Amniotic epithelial cell (primary cell): Measurements from ENCODE around the gene ATP1A4.
A peak's percentile ranks its signal among the peaks of the same experiment; 100 is the strongest.

Experiments used
- DNase-seq: peaks from one replicate; pipeline ENCODE4 v3.0.0-alpha.2; 2010; ENCODE audit warnings: low read depth

ATP1A4 gene

DNA sequence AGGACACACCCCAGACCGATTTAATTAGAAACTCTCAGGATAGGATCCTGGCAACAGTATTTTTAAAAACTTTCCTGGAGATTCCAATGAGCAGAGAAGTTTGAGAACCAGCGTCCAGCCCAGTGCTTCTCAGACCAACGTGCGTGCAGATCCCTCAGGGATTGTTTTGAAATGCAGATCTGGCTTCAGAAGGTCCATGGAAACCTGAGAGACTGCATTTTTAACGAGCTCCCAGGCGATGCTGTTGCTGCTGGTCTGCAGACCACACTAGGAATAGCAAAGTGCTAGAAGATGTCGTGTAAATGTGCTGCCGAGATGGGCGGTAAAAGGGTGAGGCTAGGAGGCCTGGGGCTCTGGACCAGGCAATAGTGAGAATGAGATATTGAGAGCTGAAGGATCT, 20.6 kb downstream of the ATP1A4 start:
- DNase-seq, result no peak

DNA sequence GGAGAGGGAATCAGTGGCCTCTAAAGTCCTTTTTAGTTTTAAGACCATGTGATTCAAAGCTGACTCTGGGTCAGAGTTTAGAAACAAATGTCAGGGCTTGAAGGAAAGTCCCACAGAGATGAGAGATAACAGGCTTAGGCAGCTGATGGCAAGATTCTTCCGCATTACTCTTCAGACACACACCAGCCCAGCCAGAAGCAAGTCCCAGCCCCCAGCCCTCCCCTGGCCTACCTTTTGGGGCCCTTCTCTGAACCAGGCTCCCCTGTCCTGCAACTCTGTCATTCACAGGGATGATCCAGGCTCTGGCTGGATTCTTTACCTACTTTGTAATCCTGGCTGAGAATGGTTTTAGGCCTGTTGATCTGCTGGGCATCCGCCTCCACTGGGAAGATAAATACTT, 25.8 kb downstream of the ATP1A4 start:
- DNase-seq, result peak; percentile 7

DNA sequence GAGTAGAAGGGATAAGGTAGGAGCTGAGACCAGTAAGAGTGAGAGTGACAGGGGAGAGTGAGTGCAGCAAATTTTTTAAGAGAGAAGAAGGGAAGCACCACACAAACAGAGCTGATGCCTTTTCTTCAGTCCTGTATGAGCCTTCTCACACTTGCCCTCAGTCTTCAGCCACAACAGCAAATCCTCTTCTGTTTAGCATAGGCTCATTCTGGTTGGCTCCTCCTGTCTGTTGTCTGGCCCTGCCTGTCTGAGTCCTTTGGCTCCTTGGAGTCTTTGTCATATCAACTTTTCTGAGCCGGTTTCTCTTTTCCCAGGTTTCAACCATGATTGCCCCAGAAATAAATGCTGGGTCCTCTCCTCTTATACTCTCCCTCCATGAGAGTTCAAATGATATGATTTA, 26.3 kb downstream of the ATP1A4 start:
- no peak for DNase-seq

- no peak for DNase-seq
These were observed 27.3 kb downstream of the ATP1A4 start for GRCh38 chr1:160178731-160179130.

GRCh38 chr1:160179336-160179735, 27.9 kb downstream of the ATP1A4 start:
- DNase-seq, result no peak

GRCh38 chr1:160186246-160186645, 34.8 kb downstream of the ATP1A4 start:
- DNase-seq, result no peak

GRCh38 chr1:160186729-160187128, 35.3 kb downstream of the ATP1A4 start:
- DNase-seq, result no peak

DNA sequence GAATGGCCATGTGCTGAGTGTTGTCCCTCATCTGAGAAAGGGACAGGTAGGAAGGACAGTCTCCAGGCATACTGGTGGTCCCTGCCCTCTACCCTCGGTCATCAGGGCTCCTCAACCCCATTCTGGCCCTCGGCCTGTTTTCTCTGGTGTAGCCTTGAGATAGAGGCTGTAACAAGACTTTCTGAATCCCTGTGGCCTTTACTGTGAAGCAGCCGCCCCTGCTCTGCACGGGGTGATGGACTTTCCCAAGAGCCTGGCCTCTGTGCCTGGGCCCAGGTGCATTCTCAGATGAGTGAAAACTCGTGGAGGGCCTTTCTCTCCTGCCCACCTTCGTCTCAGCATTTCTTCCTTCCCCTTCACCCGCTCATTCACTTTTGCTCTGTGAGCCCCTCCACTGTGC, 36.0 kb downstream of the ATP1A4 start:
- no peak for DNase-seq

GRCh38 chr1:160188341-160188740, 36.9 kb downstream of the ATP1A4 start:
- no peak for DNase-seq

DNA sequence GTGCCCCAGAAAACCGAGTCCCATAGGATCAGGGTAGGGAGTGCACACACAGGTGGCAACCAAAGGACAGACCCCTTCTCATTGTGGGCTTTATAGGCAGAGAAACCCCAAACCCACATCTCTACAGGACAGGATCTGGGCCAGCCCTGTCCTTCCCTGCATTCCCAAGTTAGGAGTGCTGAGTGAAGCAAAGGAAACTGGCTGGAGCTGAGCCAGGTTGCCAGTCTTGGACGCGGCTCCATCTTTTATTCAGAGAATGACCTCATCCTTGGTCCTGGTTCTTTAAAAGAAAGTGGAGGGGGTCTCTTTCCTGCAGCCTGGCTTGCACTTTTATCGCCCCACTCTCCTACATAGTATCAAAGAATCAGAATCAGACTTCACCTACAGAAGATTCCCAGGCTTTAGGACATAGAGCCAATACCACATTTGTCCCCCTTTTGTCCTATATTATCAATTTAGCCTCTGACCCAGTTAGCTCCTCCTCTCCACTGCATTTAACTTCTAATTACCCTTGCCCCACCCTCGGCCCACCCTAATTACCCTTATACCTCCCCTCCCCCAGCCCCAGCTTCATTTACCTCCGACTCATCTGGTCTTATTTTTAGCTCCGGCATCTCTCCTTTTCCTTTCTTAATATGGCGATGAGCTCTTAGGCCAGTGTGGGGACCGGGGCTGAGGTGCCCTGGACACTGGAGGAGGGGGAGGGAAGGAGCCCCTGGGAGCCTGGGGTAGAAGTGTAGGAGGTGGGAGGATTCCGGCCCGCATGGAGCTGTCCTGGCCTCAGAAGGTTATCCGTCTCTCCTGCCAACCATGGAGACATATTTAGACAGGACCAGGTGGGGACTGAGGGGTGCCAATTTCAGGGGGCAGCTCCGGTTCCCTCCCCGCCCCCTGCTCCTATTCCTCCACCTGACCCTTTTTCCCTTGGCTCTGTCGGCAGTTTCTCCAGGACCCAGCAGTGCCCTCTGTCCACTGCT, 38.5 kb downstream of the ATP1A4 start, which contains the start of gene CASQ1:
Gene CASQ1, plus strand, starts transcription at position 927 of the 977 bp plus-strand sequence. CDS start 177 bp downstream, outside the sequence.
- DNase-seq, result no peak

GRCh38 chr1:160191756-160192155, 40.4 kb downstream of the ATP1A4 start:
- no peak for DNase-seq

DNA sequence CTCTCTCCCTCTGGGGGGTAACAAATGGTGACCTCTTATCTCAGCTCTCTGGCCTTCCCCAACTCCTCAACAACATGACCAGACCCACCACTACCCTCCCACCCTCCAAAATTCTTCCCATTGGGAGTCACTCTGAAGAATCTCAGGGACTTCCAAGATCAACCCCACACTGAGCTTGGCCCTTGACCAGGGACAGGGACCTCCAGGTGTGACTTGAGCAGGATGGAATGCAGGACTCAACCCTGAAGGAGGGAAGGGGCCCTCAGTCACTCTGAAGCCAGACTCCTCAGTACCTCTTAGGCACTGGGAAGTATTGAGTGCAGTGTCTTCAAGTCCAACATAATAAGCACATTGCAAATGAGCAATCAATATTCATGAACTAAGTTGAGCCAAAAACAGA, 40.8 kb downstream of the ATP1A4 start:
- DNase-seq, result no peak

DNA sequence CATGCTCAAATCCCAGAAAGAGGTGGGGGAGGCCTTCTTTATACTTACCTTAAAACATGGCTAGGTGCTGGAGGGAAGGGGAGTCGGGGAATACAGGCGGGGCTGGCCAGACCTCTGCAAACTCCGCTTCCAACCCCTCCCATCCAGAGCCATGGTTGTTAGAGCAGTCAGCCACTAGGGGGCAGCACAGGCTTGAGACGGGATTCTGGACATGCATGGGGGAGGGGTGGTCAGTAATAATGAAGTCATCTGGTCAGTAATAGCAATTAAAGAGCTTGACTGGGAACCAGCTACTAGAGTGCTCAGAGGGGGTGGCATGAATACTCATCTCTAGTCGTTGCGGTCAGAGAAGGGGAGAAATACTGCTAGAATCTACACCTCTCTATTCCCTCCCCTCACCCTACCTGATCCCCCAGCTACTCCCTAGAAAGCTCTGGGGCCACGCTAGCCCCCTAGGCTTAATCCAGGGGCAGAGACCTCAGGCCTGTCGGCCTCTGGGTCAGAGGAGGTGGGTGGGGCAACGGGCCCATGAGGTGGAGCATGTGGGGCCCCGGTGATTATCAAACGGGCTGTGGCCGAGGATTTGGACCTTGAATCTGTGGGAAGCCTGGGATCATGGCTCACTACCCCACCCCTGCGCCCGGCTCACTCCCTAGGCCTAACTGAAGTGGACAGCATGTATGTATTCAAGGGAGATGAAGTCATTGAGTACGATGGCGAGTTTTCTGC, 41.9 kb downstream of the ATP1A4 start:
- peak; percentile 78 for DNase-seq

- DNase-seq, result no peak
These were observed 42.7 kb downstream of the ATP1A4 start for GRCh38 chr1:160193832-160194736.

GRCh38 chr1:160194737-160195059, 43.3 kb downstream of the ATP1A4 start:
- DNase-seq, result no peak

DNA sequence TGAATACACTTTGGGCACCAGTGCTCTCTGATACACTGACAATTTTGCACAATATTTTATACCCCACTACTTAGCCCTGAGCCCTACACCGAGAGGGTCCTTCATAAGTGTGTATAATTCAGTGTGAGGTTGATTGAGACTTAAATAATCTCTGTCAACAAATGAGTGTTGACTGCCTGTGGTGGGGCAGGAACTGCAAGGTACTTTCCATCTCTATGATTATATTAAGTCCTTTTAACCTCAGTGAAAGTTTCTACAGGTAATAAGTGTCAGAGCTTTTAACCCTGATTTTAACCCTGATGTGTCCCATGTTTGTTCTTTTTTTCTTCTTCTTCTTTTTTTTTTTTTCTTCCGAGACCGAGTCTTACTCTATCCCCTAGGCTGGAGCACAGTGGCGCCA, 44.7 kb downstream of the ATP1A4 start:
- no peak for DNase-seq

DNA sequence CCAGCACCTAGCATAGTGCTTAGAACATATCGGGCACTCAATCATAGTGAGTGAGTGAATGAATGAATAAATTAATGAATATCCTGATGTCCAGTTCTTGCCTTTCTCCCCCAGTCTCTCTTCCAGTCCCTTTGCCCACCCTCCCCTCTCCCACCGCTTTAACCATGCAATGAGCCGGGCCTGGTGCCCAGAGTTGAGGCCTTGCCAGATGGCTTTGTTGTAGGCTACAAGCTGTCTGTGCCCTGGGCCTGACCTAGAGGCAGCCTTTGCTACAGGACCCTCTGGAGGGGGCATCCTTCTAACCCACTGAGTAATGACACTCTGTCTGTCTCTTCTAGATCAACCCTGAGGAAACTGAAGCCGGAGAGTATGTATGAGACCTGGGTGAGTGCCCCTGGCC, 45.8 kb downstream of the ATP1A4 start:
- no peak for DNase-seq

GRCh38 chr1:160200786-160201185, 49.4 kb downstream of the ATP1A4 start:
- DNase-seq, result no peak

DNA sequence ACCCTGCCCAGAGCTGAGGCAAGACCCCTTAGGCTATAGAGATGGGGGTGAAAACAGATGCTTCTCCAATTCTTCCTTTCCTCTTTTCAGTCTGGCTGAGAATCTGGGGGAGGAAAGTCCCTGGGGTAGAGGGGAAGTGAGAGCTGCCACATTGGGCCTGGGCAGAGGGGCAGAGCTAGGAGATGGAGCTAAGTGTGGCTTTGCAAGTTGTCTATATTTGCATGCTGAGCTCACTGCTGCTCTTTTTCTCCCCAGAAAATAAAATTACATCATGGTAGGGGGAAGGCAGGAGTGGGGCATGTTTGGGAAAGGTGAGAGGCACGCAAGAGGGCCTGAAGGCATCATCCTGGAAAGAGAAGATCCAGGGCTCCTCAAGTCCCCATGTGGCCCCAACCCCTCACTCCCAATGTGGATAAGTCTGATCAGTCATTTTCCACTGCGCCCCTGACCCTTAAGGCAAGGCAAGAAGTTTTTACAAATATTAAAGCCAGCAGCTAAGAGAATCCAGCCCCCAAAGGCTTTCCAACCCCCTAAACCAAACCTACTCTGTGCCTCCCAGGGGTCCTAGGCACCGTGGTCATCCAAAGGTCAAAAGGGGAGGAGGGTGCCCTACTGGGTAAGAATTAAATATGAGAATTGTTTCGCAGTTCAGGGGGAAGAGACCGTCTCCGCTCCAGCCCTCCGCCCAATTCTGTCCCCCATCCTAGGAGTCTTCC, 53.3 kb downstream of the ATP1A4 start:
- DNase-seq, result no peak

GRCh38 chr1:160205242-160206035, 54.0 kb downstream of the ATP1A4 start, which contains the start of gene PEA15:
TSS of gene PEA15 (plus strand) at chr1:160205384. CDS start at chr1:160211545, 6,161 bp downstream.
- peak; percentile 49 for DNase-seq

DNA sequence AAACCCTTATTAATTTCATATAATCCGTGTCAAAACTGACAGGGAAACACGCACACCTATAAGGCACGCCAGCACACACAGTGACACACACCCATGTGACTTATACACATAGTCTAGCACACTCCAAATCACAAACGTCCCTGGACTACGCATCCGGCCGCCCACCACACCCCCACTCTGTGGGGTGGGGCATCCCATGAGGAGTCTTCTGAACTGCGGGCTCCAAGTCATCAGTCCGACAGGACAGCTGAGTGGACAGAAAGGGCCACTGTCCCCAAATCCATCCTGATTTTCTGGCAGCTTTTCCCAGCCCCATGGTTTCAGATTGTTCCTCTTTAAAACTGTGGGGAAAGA, 54.6 kb downstream of the ATP1A4 start:
- DNase-seq, result peak; percentile 30
